ENCODE results near the gene ADGRG1.

ADGRG1 gene

GRCh38 chr16:57630931-57631845 lies 2.8 kb downstream of the ADGRG1 start:
- no peak for TF ChIP-seq POLR2A (IDR thresholded peaks at IDR 0.05; ENCODE audit: low read length)
- TF ChIP-seq GATA1 (IDR thresholded peaks at IDR 0.05; ENCODE audit: low read depth, low read length): no peak
- DNase-seq: no peak

GRCh38 chr16:57632568-57632967 lies 4.1 kb downstream of the ADGRG1 start:
- no peak for TF ChIP-seq POLR2A (IDR thresholded peaks at IDR 0.05; ENCODE audit: low read length)
- no peak for TF ChIP-seq GATA1 (IDR thresholded peaks at IDR 0.05; ENCODE audit: low read depth, low read length)
- DNase-seq: no peak

- no peak for DNase-seq
- TF ChIP-seq GATA1 (IDR thresholded peaks at IDR 0.05; ENCODE audit: low read depth, low read length) (no peak), POLR2A (IDR thresholded peaks at IDR 0.05; ENCODE audit: low read length) (no peak)
Measured at GRCh38 chr16:57633383-57634064, 5.1 kb downstream of the ADGRG1 start.

GRCh38 chr16:57634171-57634570 lies 5.7 kb downstream of the ADGRG1 start:
- no peak for DNase-seq
- TF ChIP-seq POLR2A (IDR thresholded peaks at IDR 0.05; ENCODE audit: low read length): no peak
- TF ChIP-seq GATA1 (IDR thresholded peaks at IDR 0.05; ENCODE audit: low read depth, low read length): no peak

- DNase-seq: no peak
- TF ChIP-seq GATA1 (IDR thresholded peaks at IDR 0.05; ENCODE audit: low read depth, low read length) (no peak), POLR2A (IDR thresholded peaks at IDR 0.05; ENCODE audit: low read length) (no peak)
Measured at GRCh38 chr16:57635266-57636097, 7.1 kb downstream of the ADGRG1 start.

- DNase-seq: no peak
- TF ChIP-seq POLR2A (IDR thresholded peaks at IDR 0.05; ENCODE audit: low read length) (no peak), GATA1 (IDR thresholded peaks at IDR 0.05; ENCODE audit: low read depth, low read length) (no peak)
Measured at GRCh38 chr16:57636184-57636583, 7.8 kb downstream of the ADGRG1 start.

GRCh38 chr16:57637020-57637419 lies 8.6 kb downstream of the ADGRG1 start:
- DNase-seq: no peak
- TF ChIP-seq POLR2A (IDR thresholded peaks at IDR 0.05; ENCODE audit: low read length) (no peak), GATA1 (IDR thresholded peaks at IDR 0.05; ENCODE audit: low read depth, low read length) (no peak)

GRCh38 chr16:57637424-57637823 lies 9.0 kb downstream of the ADGRG1 start:
- TF ChIP-seq POLR2A (IDR thresholded peaks at IDR 0.05; ENCODE audit: low read length): no peak
- no peak for TF ChIP-seq GATA1 (IDR thresholded peaks at IDR 0.05; ENCODE audit: low read depth, low read length)
- no peak for DNase-seq

GRCh38 chr16:57637965-57638364 lies 9.5 kb downstream of the ADGRG1 start:
- no peak for TF ChIP-seq GATA1 (IDR thresholded peaks at IDR 0.05; ENCODE audit: low read depth, low read length)
- no peak for TF ChIP-seq POLR2A (IDR thresholded peaks at IDR 0.05; ENCODE audit: low read length)
- no peak for DNase-seq

GRCh38 chr16:57638381-57638780 lies 10.0 kb downstream of the ADGRG1 start:
- TF ChIP-seq POLR2A (IDR thresholded peaks at IDR 0.05; ENCODE audit: low read length) (no peak), GATA1 (IDR thresholded peaks at IDR 0.05; ENCODE audit: low read depth, low read length) (no peak)
- DNase-seq: no peak

- TF ChIP-seq POLR2A (IDR thresholded peaks at IDR 0.05; ENCODE audit: low read length) (no peak), GATA1 (IDR thresholded peaks at IDR 0.05; ENCODE audit: low read depth, low read length) (no peak)
- DNase-seq: no peak
Measured at GRCh38 chr16:57639172-57639887, 10.9 kb downstream of the ADGRG1 start.

GRCh38 chr16:57640185-57640584 lies 11.8 kb downstream of the ADGRG1 start:
- DNase-seq: no peak
- TF ChIP-seq GATA1 (IDR thresholded peaks at IDR 0.05; ENCODE audit: low read depth, low read length) (no peak), POLR2A (IDR thresholded peaks at IDR 0.05; ENCODE audit: low read length) (no peak)

GRCh38 chr16:57640612-57641011 lies 12.2 kb downstream of the ADGRG1 start:
- TF ChIP-seq GATA1 (IDR thresholded peaks at IDR 0.05; ENCODE audit: low read depth, low read length) (no peak), POLR2A (IDR thresholded peaks at IDR 0.05; ENCODE audit: low read length) (no peak)
- no peak for DNase-seq
